HG03457 (cell line): Measurements from ENCODE around the gene VEZT.
"Not testable (repeated sequence)": the region's sequence is repeated elsewhere in the genome, so short reads cannot be mapped to it uniquely, and the experiment has no call there.

Experiments used
- ATAC-seq: cut with Tn5 transposase; IDR thresholded peaks from one replicate; pipeline ENCODE4 v1.9.1; 2021; ENCODE audit warnings: moderate number of reproducible peaks; ENCODE audit not compliant: unreplicated experiment

Gene VEZT

GRCh38 chr12:95220190-95220589 is 2.6 kb downstream of the VEZT start:
- no peak for ATAC-seq

GRCh38 chr12:95220726-95221125 is 3.1 kb downstream of the VEZT start:
- ATAC-seq: no peak

- ATAC-seq: no peak
These were observed 6.9 kb downstream of the VEZT start for GRCh38 chr12:95224202-95225170.

- no peak for ATAC-seq
These were observed 8.1 kb downstream of the VEZT start for GRCh38 chr12:95225645-95226212.

GRCh38 chr12:95227818-95228356 is 10.3 kb downstream of the VEZT start:
- ATAC-seq: no peak

- ATAC-seq: no peak
These were observed 11.0 kb downstream of the VEZT start for GRCh38 chr12:95228617-95229016.

GRCh38 chr12:95229636-95230035 is 12.0 kb downstream of the VEZT start:
- no peak for ATAC-seq

GRCh38 chr12:95230313-95230712 is 12.7 kb downstream of the VEZT start:
- no peak for ATAC-seq

GRCh38 chr12:95231190-95231589 is 13.6 kb downstream of the VEZT start:
- ATAC-seq: no peak

GRCh38 chr12:95234187-95234586 is 16.6 kb downstream of the VEZT start:
- not testable (repeated sequence) for ATAC-seq

GRCh38 chr12:95235621-95236020 is 18.0 kb downstream of the VEZT start:
- not testable (repeated sequence) for ATAC-seq

- no peak for ATAC-seq
These were observed 19.7 kb downstream of the VEZT start for GRCh38 chr12:95237315-95237714.

- no peak for ATAC-seq
These were observed 20.5 kb downstream of the VEZT start for GRCh38 chr12:95238150-95238549.

- ATAC-seq: no peak
These were observed 21.6 kb downstream of the VEZT start for GRCh38 chr12:95239216-95239615.

GRCh38 chr12:95239835-95240234 is 22.2 kb downstream of the VEZT start:
- ATAC-seq: not testable (repeated sequence)

- no peak for ATAC-seq
These were observed 22.9 kb downstream of the VEZT start for GRCh38 chr12:95240556-95240955.

- ATAC-seq: not testable (repeated sequence)
These were observed 23.5 kb downstream of the VEZT start for GRCh38 chr12:95241138-95241537.

- no peak for ATAC-seq
These were observed 24.3 kb downstream of the VEZT start for GRCh38 chr12:95241761-95242506.

- no peak for ATAC-seq
These were observed 26.0 kb downstream of the VEZT start for GRCh38 chr12:95243497-95244183.

GRCh38 chr12:95244350-95244749 is 26.7 kb downstream of the VEZT start:
- no peak for ATAC-seq

- no peak for ATAC-seq
These were observed 30.5 kb downstream of the VEZT start for GRCh38 chr12:95248095-95248494.
